ENCODE results near the gene PRICKLE2. TPM values are rescaled to one million over a fixed set of nuclear protein-coding genes. Genes with fewer than 3 reads are reported as not detected.

Gene PRICKLE2
- total RNA-seq, 1 experiment from 2014 or later: 0.26 TPM

DNA sequence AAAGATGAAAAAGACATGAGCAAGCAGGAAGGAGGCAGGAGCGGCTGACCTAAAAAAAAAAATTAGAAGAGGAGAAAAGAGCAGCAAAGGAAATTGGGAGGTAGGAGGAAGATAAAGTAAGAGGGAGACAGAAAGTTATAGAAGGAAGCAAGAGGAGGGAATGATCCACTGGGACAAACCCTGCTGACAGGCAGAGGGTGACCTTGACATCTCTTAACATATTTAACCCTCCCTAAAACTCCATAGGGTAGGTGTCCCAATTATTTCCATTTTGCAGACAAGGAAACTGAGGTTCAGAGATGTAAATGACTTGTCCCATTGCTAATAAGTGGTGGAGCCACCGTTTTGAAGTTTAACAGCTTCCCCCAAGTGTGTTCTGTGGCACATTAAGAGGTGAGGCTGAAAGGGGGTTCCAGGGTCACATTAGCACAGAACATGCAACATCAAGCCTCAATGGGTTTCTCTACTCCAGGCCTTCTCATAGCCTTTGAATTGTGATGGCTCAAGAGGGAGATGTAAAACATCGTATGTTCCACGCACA is 37.4 kb upstream of the PRICKLE2 start:
- H3K27me3 ChIP-seq (ENCODE audit: control insufficient read depth, insufficient read depth, low read length): no peaks in the 10 kb centered on the region
- no peaks in the 10 kb centered on the region for H3K36me3 ChIP-seq (ENCODE audit: control insufficient read depth, insufficient read depth, low read length)
- H3K9me3 ChIP-seq (ENCODE audit: control insufficient read depth, insufficient read depth, low read depth, low read length): no peaks in the 10 kb centered on the region
- H3K4me1 ChIP-seq (ENCODE audit: control insufficient read depth, insufficient read depth, low read length): no peaks in the 10 kb centered on the region
- DNase-seq (ENCODE audit: low read depth, low spot score) (no peak), ATAC-seq (no peak)
- CTCF ChIA-PET: no interaction called here
- intact Hi-C loops (cut with micrococcal nuclease; ENCODE audit: unreplicated experiment): no loop called here
- no TSS peak for BruUV-seq (replicated peaks)
- no peak overlapping the region for H3K4me3 ChIP-seq (ENCODE audit: low read depth in 2 of 2, low read length in 2 of 2)
- TF ChIP-seq TCF7L2 (IDR thresholded peaks at IDR 0.05; ENCODE audit: low read depth, low read length): no peak
- no peak for TF ChIP-seq SIN3A (IDR thresholded peaks at IDR 0.05; ENCODE audit: borderline replicate concordance, insufficient read depth, low read depth, low read length)
- TF ChIP-seq, protein P1, sequence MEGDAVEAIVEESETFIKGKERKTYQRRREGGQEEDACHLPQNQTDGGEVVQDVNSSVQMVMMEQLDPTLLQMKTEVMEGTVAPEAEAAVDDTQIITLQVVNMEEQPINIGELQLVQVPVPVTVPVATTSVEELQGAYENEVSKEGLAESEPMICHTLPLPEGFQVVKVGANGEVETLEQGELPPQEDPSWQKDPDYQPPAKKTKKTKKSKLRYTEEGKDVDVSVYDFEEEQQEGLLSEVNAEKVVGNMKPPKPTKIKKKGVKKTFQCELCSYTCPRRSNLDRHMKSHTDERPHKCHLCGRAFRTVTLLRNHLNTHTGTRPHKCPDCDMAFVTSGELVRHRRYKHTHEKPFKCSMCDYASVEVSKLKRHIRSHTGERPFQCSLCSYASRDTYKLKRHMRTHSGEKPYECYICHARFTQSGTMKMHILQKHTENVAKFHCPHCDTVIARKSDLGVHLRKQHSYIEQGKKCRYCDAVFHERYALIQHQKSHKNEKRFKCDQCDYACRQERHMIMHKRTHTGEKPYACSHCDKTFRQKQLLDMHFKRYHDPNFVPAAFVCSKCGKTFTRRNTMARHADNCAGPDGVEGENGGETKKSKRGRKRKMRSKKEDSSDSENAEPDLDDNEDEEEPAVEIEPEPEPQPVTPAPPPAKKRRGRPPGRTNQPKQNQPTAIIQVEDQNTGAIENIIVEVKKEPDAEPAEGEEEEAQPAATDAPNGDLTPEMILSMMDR (IDR thresholded peaks at IDR 0.05): no peak
- TF ChIP-seq, protein P2, sequence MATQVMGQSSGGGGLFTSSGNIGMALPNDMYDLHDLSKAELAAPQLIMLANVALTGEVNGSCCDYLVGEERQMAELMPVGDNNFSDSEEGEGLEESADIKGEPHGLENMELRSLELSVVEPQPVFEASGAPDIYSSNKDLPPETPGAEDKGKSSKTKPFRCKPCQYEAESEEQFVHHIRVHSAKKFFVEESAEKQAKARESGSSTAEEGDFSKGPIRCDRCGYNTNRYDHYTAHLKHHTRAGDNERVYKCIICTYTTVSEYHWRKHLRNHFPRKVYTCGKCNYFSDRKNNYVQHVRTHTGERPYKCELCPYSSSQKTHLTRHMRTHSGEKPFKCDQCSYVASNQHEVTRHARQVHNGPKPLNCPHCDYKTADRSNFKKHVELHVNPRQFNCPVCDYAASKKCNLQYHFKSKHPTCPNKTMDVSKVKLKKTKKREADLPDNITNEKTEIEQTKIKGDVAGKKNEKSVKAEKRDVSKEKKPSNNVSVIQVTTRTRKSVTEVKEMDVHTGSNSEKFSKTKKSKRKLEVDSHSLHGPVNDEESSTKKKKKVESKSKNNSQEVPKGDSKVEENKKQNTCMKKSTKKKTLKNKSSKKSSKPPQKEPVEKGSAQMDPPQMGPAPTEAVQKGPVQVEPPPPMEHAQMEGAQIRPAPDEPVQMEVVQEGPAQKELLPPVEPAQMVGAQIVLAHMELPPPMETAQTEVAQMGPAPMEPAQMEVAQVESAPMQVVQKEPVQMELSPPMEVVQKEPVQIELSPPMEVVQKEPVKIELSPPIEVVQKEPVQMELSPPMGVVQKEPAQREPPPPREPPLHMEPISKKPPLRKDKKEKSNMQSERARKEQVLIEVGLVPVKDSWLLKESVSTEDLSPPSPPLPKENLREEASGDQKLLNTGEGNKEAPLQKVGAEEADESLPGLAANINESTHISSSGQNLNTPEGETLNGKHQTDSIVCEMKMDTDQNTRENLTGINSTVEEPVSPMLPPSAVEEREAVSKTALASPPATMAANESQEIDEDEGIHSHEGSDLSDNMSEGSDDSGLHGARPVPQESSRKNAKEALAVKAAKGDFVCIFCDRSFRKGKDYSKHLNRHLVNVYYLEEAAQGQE (IDR thresholded peaks at IDR 0.05; ENCODE audit: insufficient read depth in 1 of 2, low read depth in 2 of 2, low read length in 1 of 2): no peak
- no peak for TF ChIP-seq POLR2AphosphoS5 (IDR thresholded peaks at IDR 0.05; ENCODE audit: low read depth, low read length)
- POLR2A ChIA-PET: no interaction called here
- in situ Hi-C loops (cut with HindIII; ENCODE audit: low pct_unique_long_range_greater_than_20kb, low sequenced_read_pairs): no loop called here
- H3K27ac ChIP-seq (ENCODE audit: low read length): no peak overlapping the region

DNA sequence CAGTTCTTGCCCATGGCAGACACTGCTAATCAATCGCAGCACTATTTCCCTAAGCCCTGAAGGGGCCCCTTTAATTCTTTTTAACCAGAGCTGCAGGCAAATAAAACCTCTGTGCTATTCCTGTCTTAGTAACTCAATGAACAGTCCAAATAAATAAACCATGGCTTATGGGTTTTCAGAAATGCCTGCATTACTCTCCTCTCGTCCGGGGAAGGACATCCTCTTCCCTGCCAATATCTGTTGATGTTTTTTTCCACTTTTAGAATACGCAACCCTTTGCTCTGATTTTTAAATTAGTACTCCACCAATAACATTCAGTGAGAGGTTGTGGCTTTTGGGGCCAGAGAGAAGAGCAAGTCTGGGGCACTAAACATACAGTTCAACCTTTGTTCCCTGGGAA is 35.2 kb upstream of the PRICKLE2 start:
- no peaks in the 10 kb centered on the region for H3K36me3 ChIP-seq (ENCODE audit: control insufficient read depth, insufficient read depth, low read length)
- no peaks in the 10 kb centered on the region for H3K9me3 ChIP-seq (ENCODE audit: control insufficient read depth, insufficient read depth, low read depth, low read length)
- H3K4me1 ChIP-seq (ENCODE audit: control insufficient read depth, insufficient read depth, low read length): no peaks in the 10 kb centered on the region
- ATAC-seq (no peak), DNase-seq (ENCODE audit: low read depth, low spot score) (no peak)
- no peaks in the 10 kb centered on the region for H3K27me3 ChIP-seq (ENCODE audit: control insufficient read depth, insufficient read depth, low read length)
- BruUV-seq (replicated peaks): no TSS peak
- no peak overlapping the region for H3K27ac ChIP-seq (ENCODE audit: low read length)
- ChIA-PET CTCF (no interaction called here), POLR2A (no interaction called here)
- in situ Hi-C loops (cut with HindIII; ENCODE audit: low pct_unique_long_range_greater_than_20kb, low sequenced_read_pairs) (no loop called here), intact Hi-C loops (cut with micrococcal nuclease; ENCODE audit: unreplicated experiment) (no loop called here)
- TF ChIP-seq, protein P2 (IDR thresholded peaks at IDR 0.05; ENCODE audit: insufficient read depth in 1 of 2, low read depth in 2 of 2, low read length in 1 of 2): no peak
- no peak for TF ChIP-seq SIN3A (IDR thresholded peaks at IDR 0.05; ENCODE audit: borderline replicate concordance, insufficient read depth, low read depth, low read length)
- no peak for TF ChIP-seq POLR2AphosphoS5 (IDR thresholded peaks at IDR 0.05; ENCODE audit: low read depth, low read length)
- TF ChIP-seq, protein P1 (IDR thresholded peaks at IDR 0.05): no peak
- no peak for TF ChIP-seq TCF7L2 (IDR thresholded peaks at IDR 0.05; ENCODE audit: low read depth, low read length)
- no peak overlapping the region for H3K4me3 ChIP-seq (ENCODE audit: low read depth in 2 of 2, low read length in 2 of 2)
